NCI-H2227 (cell line): ENCODE results near the gene MXRA8.
"Not testable (repeated sequence)": the region's sequence is repeated elsewhere in the genome, so short reads cannot be mapped to it uniquely, and the experiment has no call there.

Source experiments
- DNase-seq: peaks from one replicate; lab custom pipeline; 2025; ENCODE audit not compliant: unreplicated experiment; lab: John Stamatoyannopoulos, UW

MXRA8 gene

DNA sequence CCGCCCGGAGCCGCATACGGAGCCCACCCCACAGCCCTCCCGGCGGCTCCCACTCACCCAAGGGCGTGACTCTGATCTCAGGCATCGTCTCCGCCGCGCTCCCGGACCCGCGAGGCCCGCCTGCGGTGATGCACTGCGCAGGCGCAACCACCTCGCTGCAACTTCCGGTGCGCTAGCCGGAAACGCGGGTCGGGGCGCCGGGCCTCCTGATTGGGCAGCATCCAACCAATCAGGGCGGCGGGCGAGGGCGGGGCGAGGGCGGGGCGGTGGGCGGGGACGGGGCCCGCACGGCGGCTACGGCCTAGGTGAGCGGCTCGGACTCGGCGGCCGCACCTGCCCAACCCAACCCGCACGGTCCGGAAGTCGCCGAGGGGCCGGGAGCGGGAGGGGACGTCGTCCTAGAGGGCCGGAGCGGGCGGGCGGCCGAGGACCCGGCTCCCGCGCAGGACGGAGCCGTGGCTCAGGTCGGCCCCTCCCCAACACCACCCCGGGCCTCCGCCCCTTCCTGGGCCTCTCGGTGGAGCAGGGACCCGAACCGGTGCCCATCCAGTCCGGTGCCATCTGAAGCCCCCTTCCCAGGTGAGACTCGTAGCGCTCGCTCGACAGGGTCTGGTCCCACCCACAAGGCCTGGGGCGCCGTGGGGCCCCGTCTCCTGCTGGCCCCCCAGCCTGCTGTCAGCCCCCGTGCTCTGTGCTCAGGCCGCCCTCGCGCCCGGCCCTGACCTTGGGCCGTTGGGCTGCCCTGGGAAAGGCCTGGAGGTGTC is 33.6 kb downstream of the MXRA8 start, which contains the start of the genes CPTP and INTS11:
Gene CPTP (plus strand): TSS at position 279 of the 764 bp plus-strand sequence. CDS start 2,109 bp downstream, outside the sequence.
Gene INTS11 (minus strand): TSS at position 137 of the 764 bp plus-strand sequence. CDS start 52 bp downstream, at position 85.
- peak; percentile 96 for DNase-seq

DNA sequence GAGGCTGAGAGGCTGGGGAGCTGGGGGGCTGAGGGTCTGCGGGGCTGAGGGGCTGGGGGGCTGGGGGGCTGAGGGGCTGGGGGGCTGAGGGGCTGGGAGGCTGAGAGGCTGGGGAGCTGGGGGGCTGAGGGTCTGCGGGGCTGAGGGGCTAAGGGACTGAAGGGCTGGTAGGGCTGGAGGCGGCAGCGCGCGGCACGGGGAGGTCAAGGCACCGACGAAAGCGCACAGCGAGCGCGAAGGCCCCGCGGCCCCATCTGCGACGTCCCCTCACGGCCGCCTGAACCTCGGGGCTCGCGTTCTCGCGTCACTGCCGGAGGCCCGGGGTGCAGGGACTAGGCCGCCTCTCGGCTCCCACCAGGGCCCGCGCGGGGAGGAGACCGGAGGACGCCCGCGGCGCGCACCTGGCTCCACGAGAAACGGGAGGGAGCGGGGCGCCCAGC is 34.3 kb downstream of the MXRA8 start:
- DNase-seq, result no peak

DNA sequence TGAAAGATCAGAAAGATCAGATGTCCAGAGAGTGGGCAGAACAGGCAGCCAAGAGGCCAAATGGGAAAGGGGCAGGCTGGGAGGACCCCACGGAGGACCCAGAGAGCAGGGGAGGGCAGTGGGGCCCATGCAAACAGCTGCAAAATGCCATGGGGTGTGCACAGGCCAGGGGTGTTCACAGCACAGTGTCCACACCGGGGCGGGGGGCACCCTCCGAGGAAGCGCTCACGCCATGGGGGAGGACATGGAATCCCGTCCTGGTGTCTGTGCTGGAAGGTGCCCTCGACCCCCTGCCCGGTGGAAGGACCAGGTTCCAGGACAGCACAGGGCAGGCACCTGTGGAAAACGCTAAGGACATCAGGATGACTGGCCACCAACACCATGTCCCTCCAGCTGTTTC is 35.4 kb downstream of the MXRA8 start:
- DNase-seq, result no peak

DNA sequence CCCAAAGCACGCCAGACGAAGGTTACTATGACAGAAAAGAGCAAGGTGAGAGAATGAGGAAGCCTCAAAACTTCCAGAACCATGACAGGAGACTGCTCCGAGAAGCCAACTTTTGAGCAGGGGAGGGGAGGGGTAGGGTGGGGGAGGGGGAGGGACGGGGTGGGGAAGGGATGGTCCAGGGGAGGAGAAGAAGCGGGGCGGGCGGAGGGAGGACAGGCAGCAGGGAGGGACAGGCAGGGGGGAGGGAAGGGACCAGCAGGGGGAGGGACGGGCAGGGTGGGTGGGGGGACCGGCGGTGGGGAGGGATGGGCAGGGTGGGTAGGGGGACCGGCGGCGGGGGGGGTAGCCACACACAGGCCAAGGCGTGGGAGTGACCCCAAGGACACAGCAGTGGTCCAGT is 35.9 kb downstream of the MXRA8 start:
- DNase-seq, result no peak

DNA sequence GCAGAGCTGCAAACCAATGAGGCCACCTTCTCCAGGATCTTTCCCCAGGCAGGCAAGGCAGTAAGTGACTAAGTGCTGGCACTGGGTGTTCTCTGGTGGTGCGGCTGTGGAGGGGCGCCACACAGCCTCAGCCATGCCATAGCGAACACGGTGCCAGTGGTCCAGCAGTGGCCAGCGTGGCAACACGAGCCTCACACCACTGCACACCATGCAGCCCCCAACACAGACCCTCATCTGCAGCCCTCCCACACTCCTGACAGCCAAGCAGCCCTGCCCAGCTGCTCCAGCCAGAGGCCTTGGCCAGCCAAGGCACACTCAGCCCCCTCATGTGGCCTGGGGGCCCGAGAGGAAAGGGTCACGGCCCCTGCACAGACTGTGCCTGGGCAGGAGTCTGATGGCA is 36.9 kb downstream of the MXRA8 start:
- DNase-seq, result no peak

GRCh38 chr1:1320666-1321448 is 37.5 kb downstream of the MXRA8 start:
- DNase-seq, result no peak

DNA sequence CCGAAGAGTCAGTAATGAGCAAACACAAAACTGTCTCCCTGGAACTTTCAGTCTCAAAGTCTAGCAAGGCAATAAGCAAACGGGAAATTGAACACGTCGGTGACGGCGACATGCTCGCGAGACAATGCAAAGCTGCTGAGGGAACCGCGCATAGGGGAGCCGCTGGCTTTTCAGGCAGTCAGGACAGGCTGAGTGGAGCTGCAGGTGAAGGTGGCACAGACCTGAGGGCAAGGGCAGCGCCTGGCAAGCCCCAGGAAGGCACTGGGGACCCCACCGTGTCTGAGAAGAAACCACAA is 38.8 kb downstream of the MXRA8 start:
- no peak for DNase-seq

GRCh38 chr1:1318777-1319645 is 39.3 kb downstream of the MXRA8 start:
- no peak for DNase-seq

- DNase-seq, result no peak
These were observed 40.2 kb downstream of the MXRA8 start for GRCh38 chr1:1318131-1318652.

- no peak for DNase-seq
These were observed 40.9 kb downstream of the MXRA8 start for GRCh38 chr1:1317420-1317819.

GRCh38 chr1:1316199-1316598 is 42.2 kb downstream of the MXRA8 start:
- not testable (repeated sequence) for DNase-seq

DNA sequence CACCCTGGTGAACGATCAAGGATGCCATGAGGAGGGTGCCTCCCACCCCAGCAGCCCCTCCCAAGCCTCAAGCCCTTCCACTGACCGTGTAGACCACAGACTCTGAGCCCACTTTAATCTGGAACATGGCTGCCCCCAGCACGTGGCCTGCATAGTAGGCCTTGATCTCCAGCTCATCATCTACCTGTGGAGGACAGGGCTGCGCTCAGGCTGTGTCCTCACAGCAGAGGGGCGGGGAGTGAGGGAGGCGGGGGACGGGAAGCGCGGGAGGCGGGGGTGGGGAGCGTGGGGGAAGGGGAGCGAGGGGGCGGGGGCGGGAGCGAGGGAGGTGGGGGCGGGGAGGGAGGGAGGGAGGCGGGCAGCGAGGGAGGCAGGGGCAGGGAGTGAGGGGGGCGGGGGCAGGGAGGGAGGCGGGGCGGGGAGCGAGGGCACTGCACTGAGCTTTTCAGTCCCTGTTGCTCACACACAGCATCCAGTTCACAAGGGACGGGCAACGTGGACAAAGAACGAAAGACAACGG is 42.9 kb downstream of the MXRA8 start:
- DNase-seq, result peak; percentile 87

DNA sequence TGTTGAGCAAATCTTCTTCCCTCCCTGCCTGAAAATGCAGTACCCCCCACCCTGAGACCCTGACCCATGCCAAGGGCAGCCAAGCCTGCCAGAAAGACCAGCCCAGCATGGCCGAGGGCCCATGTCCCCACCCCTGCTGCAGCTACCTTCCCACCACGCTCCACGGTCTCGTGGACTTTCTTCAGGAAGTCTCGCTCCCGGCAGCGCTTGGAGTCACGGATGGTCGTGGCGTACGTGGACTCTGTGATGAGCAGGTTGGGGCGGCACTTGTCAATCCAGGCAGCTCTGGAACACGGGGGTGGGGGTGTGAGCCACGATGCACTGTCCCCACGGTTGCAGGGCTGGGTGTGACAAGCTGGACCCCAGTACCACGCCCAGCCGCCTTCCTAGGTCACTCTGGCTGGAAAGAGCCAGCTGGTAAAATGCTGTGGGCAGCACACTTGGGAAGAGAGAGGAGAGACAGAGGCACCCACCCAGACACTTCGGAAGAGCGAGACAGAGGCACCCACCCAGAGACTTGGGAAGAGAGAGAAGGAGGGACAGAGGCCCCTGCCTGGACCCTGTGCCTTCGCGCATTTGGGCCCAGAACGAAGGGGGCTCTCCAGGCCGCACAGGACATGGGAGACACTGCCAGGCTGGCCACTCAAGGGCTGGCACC is 43.5 kb downstream of the MXRA8 start:
- DNase-seq, result no peak

DNA sequence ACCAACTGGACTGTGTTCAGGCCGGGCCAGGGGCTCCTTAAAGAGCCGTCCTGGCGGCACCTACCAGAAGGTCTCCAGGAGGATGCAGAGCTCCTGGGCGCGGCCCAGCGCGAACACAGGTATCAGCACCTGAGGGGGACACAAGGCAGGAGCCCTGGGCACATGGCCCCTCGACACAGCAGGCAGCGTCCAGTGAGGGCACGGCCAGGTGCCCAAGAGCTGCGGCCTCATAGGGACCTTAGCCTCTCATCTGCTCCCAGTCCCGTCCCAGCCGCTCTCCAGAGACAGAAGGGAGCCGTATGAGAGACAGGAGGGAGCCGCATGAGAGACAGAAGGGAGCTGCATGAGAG is 44.1 kb downstream of the MXRA8 start:
- DNase-seq, result no peak

DNA sequence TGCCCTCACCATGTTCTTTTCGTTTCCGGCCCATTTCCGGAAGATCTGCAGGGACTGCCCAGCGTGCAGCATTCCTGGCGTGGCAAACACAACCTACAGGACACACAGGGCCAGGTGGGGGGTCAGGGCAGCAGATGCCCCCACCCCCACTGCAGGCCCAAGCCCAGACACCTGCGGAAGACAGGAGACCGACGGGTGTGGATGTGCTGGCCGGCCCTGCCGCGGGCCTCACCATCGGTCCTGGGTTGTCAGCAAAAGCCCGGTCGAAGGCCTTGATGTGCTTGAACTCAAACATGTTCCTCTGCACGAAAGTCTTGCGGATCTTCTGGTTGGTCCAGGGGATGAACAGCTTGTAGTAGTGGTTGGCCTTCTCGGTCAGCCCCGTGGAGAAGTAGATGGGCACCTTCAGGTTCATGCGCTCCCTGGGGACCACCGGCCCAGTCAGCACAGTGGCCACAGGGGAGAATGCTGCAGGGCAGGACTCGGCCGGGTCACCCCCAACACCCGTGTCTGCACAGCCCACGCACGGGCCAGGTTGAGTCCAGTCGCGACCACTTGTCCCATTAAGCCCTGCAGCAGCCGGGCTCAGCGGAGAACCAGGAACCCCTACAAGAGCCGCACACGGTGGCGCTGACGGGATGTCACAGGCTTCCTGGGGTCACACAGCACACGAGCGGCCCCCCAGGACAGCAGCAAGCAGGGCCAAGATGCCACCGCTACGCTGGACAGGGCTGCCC is 44.7 kb downstream of the MXRA8 start:
- DNase-seq, result no peak

DNA sequence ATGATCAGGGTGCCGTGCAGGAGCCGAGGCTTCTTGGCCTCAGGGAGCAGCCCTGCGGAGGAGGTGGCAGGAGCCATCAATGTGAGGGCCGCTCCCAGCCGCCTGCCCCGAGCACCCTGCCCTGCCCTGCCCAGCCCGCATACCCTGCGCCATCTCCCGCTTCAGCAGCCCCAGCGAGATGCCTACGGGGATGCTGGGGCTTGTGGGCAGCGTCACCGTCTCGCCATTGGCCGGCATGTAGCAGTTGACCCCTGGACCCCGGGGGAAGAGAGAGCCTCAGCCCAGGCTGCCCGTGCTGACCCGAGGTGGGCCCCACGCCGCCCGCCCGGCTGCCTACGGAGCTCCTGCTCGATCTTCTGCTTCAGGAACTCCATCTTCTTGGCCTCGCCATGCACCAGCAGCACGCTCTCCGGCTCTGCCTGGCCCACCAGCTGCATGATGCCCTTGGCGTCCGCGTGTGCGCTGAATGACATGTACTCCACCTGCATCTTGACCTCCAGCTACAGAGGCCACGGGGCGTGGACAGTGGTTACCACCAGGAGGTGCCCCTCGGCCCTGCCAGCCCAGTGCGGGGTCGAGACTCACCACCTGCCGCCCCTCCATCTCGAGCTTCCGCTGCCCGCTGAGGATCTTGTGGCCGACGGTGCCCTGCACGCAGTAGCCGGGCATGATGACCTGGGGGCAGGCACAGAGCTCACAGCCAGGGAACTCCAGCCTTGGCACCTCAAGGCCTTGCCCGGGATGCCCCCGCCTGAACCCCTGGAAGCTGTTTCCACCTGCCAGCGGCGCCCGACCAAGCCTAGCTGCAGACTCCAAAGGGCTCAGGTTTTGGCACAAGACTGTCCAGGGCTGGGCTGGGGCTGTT is 45.7 kb downstream of the MXRA8 start:
- DNase-seq, result no peak

- no peak for DNase-seq
These were observed 46.9 kb downstream of the MXRA8 start for GRCh38 chr1:1311107-1312104.
